Spleen (tissue), 7 donors: ENCODE data around the gene SCART1.

Experiments
- POLR2AphosphoS5 ChIP-seq, 3 donors: sonication (generic); formaldehyde crosslinking; IDR thresholded peaks; one replicate each; pipeline ENCODE4 v1.5.1; 2017; ENCODE audit warnings: antibody characterized with exemption in 3 of 3
- TF ChIP-seq, protein P1 (sequence below), 11 experiments: fragments of 200-600 bp in 7 of 11; fragments of 450-650 bp in 4 of 11; sonication (generic) in 4 of 11; IDR thresholded peaks in 8 of 11; conservative IDR thresholded peaks in 3 of 11; 1 replicate in 7 of 11; 2 replicates in 4 of 11; pipeline versions ENCODE4 v1.4.0 to v1.8.0; 2016 to 2021; ENCODE audit warnings: antibody characterized with exemption in 11 of 11, inconsistent platforms in 4 of 11, mild to moderate bottlenecking in 1 of 11
- donor health status: DM: no; HTN: no; CAD: no; lungs with moderate emphysema.
- donor health status: DM: no; HTN: no; CAD: no.
- donor health status: DM: no; HTN: no; CAD: no.

DNA sequence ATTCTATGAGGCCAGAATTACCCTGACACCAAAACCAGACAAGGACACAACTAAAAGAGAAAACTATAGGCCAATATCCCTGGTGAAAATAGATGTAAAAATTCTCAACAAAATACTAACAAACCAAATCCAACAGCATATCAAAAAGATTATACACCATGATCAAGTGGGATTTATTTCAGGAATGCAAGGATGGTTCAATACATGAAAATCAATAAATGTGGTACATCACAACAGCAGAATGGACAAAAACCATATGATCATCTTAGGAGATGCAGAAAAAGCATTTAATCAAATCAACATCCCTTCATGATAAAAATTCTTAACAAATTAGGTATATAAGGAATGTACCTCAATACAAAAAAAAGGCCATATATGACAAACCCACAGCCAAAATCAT is 5.6 kb upstream of the SCART1 start:
- TF ChIP-seq, protein P1, sequence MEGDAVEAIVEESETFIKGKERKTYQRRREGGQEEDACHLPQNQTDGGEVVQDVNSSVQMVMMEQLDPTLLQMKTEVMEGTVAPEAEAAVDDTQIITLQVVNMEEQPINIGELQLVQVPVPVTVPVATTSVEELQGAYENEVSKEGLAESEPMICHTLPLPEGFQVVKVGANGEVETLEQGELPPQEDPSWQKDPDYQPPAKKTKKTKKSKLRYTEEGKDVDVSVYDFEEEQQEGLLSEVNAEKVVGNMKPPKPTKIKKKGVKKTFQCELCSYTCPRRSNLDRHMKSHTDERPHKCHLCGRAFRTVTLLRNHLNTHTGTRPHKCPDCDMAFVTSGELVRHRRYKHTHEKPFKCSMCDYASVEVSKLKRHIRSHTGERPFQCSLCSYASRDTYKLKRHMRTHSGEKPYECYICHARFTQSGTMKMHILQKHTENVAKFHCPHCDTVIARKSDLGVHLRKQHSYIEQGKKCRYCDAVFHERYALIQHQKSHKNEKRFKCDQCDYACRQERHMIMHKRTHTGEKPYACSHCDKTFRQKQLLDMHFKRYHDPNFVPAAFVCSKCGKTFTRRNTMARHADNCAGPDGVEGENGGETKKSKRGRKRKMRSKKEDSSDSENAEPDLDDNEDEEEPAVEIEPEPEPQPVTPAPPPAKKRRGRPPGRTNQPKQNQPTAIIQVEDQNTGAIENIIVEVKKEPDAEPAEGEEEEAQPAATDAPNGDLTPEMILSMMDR (IDR thresholded peaks at IDR 0.05 in 8 of 11, conservative IDR thresholded peaks at IDR 0.05 in 3 of 11), result no peak
- TF ChIP-seq POLR2AphosphoS5 (IDR thresholded peaks at IDR 0.05), result no peak
